Neural progenitor cell (in vitro differentiated cells): ENCODE data around the gene EFCAB11.

ENCODE experiments used
- EZH2 ChIP-seq: fragments of 200-600 bp; sonication (generic); IDR thresholded peaks from 2 replicates; pipeline ENCODE4 v1.6.1; 2017; ENCODE audit warnings: antibody characterized with exemption, mild to moderate bottlenecking, moderate library complexity
- EZH2phosphoT487 ChIP-seq: fragments of 200-600 bp; sonication (generic); IDR thresholded peaks from 2 replicates; pipeline ENCODE4 v1.6.1; 2017; ENCODE audit warnings: antibody characterized with exemption
- TF ChIP-seq, protein P1 (sequence below): fragments of 200-600 bp; sonication (generic); IDR thresholded peaks from 2 replicates; pipeline ENCODE4 v1.5.1; 2017; ENCODE audit warnings: antibody characterized with exemption, mild to moderate bottlenecking

DNA sequence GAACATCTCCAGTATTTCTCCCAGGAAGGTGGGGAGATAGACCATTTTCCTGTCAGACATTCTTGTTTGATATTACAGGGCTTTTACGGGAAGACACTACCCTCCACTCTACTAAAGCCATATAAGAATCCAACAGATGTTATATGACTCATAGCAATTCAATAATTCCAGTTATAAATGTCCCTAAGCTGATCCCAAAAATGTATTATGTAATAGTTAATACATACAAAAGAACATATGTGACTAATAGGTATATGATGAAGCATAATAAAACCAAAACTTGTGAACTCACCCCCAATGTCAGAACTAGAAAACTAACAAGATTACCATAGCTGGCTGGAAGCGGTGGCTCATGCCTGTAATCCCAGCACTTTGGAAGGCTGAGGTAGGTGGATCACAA, 84.2 kb downstream of the EFCAB11 start:
- TF ChIP-seq, protein P1, sequence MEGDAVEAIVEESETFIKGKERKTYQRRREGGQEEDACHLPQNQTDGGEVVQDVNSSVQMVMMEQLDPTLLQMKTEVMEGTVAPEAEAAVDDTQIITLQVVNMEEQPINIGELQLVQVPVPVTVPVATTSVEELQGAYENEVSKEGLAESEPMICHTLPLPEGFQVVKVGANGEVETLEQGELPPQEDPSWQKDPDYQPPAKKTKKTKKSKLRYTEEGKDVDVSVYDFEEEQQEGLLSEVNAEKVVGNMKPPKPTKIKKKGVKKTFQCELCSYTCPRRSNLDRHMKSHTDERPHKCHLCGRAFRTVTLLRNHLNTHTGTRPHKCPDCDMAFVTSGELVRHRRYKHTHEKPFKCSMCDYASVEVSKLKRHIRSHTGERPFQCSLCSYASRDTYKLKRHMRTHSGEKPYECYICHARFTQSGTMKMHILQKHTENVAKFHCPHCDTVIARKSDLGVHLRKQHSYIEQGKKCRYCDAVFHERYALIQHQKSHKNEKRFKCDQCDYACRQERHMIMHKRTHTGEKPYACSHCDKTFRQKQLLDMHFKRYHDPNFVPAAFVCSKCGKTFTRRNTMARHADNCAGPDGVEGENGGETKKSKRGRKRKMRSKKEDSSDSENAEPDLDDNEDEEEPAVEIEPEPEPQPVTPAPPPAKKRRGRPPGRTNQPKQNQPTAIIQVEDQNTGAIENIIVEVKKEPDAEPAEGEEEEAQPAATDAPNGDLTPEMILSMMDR = no peak
- no peak for TF ChIP-seq EZH2
- no peak for TF ChIP-seq EZH2phosphoT487
